H9 (cell line): Measurements from ENCODE around the gene APCDD1L. TPM values are rescaled to one million over a fixed set of nuclear protein-coding genes. Genes with fewer than 3 reads are reported as not detected.

ENCODE experiments used
- DNase-seq: peaks from one replicate; pipeline ENCODE4 v3.0.0-alpha.2; 2017
- H2AFZ ChIP-seq: one replicate; pipeline ENCODE4 v1.6.1; 2013; ENCODE audit warnings: mild to moderate bottlenecking, low read length, control low read depth, moderate library complexity
- H2AK5ac ChIP-seq: 2 replicates; pipeline ENCODE4 v1.6.1; 2013; ENCODE audit warnings: low read length, control low read depth, mixed read lengths; ENCODE audit not compliant: insufficient read length
- H2BK120ac ChIP-seq: one replicate; pipeline ENCODE4 v1.6.1; 2013; ENCODE audit warnings: low read depth, mild to moderate bottlenecking, low read length, control low read depth, inconsistent platforms; ENCODE audit not compliant: poor library complexity, severe bottlenecking
- H2BK12ac ChIP-seq: 2 replicates; pipeline ENCODE4 v1.6.1; 2013; ENCODE audit warnings: low read length, control low read depth, mixed read lengths, low read depth; ENCODE audit not compliant: insufficient read length
- H2BK15ac ChIP-seq: 2 replicates; pipeline ENCODE4 v1.6.1; 2013; ENCODE audit warnings: low read depth, low read length, control low read depth
- H2BK20ac ChIP-seq: one replicate; pipeline ENCODE4 v1.6.1; 2013; ENCODE audit warnings: low read depth, mild to moderate bottlenecking, low read length, control low read depth, inconsistent platforms; ENCODE audit not compliant: poor library complexity, severe bottlenecking
- H2BK5ac ChIP-seq: 2 replicates; pipeline ENCODE4 v1.6.1; 2013; ENCODE audit warnings: low read length, control low read depth, mixed read lengths; ENCODE audit not compliant: insufficient read length
- H3K14ac ChIP-seq: 2 replicates; pipeline ENCODE4 v1.6.1; 2013; ENCODE audit warnings: low read length, control low read depth; ENCODE audit not compliant: insufficient read depth
- H3K18ac ChIP-seq: 2 replicates; pipeline ENCODE4 v1.6.1; 2013; ENCODE audit warnings: low read depth, mild to moderate bottlenecking, mixed read lengths, low read length, control low read depth; ENCODE audit not compliant: insufficient read length
- H3K23ac ChIP-seq: 2 replicates; pipeline ENCODE4 v1.6.1; 2013; ENCODE audit warnings: low read length, control low read depth, mixed read lengths, low read depth; ENCODE audit not compliant: insufficient read length
- H3K23me2 ChIP-seq: 2 replicates; pipeline ENCODE4 v1.6.1; 2013; ENCODE audit warnings: low read depth, mild to moderate bottlenecking, mixed read lengths, low read length, control low read depth; ENCODE audit not compliant: insufficient read length, poor library complexity, severe bottlenecking
- H3K27ac ChIP-seq: 2 replicates; pipeline ENCODE4 v1.5.1; 2013; ENCODE audit warnings: low read length, control low read depth, mixed read lengths, low read depth; ENCODE audit not compliant: insufficient read length
- H3K27me3 ChIP-seq: 2 replicates; pipeline ENCODE4 v1.6.1; 2013; ENCODE audit warnings: low read length, control low read depth, inconsistent platforms; ENCODE audit not compliant: insufficient read depth
- H3K4ac ChIP-seq: 2 replicates; pipeline ENCODE4 v1.6.1; 2013; ENCODE audit warnings: low read depth, mild to moderate bottlenecking, control low read depth, inconsistent platforms, low read length, moderate library complexity
- H3K4me1 ChIP-seq: 2 replicates; pipeline ENCODE4 v1.6.1; 2013; ENCODE audit warnings: low read length, control low read depth, inconsistent platforms; ENCODE audit not compliant: insufficient read depth
- H3K4me2 ChIP-seq: 2 replicates; pipeline ENCODE4 v1.6.1; 2013; ENCODE audit warnings: low read length, control low read depth, mixed read lengths; ENCODE audit not compliant: insufficient read length, insufficient read depth
- H3K56ac ChIP-seq: 2 replicates; pipeline ENCODE4 v1.6.1; 2013; ENCODE audit warnings: low read depth, mild to moderate bottlenecking, mixed read lengths, low read length, control low read depth; ENCODE audit not compliant: insufficient read length
- H3K79me1 ChIP-seq: 2 replicates; pipeline ENCODE4 v1.6.1; 2013; ENCODE audit warnings: low read depth, mild to moderate bottlenecking, moderate library complexity, low read length, control low read depth, inconsistent platforms; ENCODE audit not compliant: insufficient read depth, poor library complexity, severe bottlenecking
- H3K79me2 ChIP-seq: 2 replicates; pipeline ENCODE4 v1.6.1; 2013; ENCODE audit warnings: low read length, control low read depth, inconsistent platforms; ENCODE audit not compliant: insufficient read depth
- H3K9ac ChIP-seq: 2 replicates; pipeline ENCODE4 v1.6.1; 2013; ENCODE audit warnings: low read length, control low read depth, mixed read lengths; ENCODE audit not compliant: insufficient read length; ENCODE audit errors: extremely low read depth
- H3K9me3 ChIP-seq: one replicate; pipeline ENCODE4 v1.6.1; 2013; ENCODE audit warnings: low read depth, low read length, inconsistent platforms; ENCODE audit not compliant: control insufficient read depth
- H3T11ph ChIP-seq: one replicate; pipeline ENCODE4 v1.6.1; 2013; ENCODE audit warnings: mild to moderate bottlenecking, low read length, control low read depth, inconsistent platforms
- H4K20me1 ChIP-seq: one replicate; pipeline ENCODE4 v1.6.1; 2013; ENCODE audit not compliant: control insufficient read depth, insufficient read length, insufficient read depth
- H4K5ac ChIP-seq: 2 replicates; pipeline ENCODE4 v1.6.1; 2013; ENCODE audit warnings: low read depth, mild to moderate bottlenecking, mixed read lengths, low read length, control low read depth; ENCODE audit not compliant: insufficient read length
- H4K8ac ChIP-seq: replicated peaks from 2 replicates; pipeline ENCODE4 v1.6.1; 2013; ENCODE audit warnings: low read length, control low read depth, mixed read lengths, low read depth; ENCODE audit not compliant: insufficient read length
- H4K91ac ChIP-seq: 2 replicates; pipeline ENCODE4 v1.6.1; 2013; ENCODE audit warnings: low read depth, mild to moderate bottlenecking, moderate library complexity, mixed read lengths, low read length, control low read depth; ENCODE audit not compliant: insufficient read length
- H3K27ac Mint-ChIP-seq, 3 experiments: 2 replicates in 2 of 3; 3 replicates in 1 of 3; pipeline ENCODE4 v1.8.0; 2020 to 2021; ENCODE audit warnings: mixed read lengths in 3 of 3, mild to moderate bottlenecking in 1 of 3, moderate library complexity in 1 of 3
- H3K27me3 Mint-ChIP-seq: 2 replicates; pipeline ENCODE4 v1.8.0; 2021; ENCODE audit warnings: low read depth, mild to moderate bottlenecking, moderate library complexity, mixed read lengths
- H3K36me3 Mint-ChIP-seq, 3 experiments: 2 replicates in 2 of 3; 3 replicates in 1 of 3; pipeline ENCODE4 v1.8.0; 2020 to 2021; ENCODE audit warnings: low read depth in 3 of 3, mixed read lengths in 3 of 3; ENCODE audit not compliant: insufficient read depth in 1 of 3
- H3K4me1 Mint-ChIP-seq, 2 experiments: 2 replicates each; pipeline ENCODE4 v1.8.0; 2020; ENCODE audit warnings: mixed read lengths in 2 of 2
- H3K4me3 Mint-ChIP-seq, 2 experiments: 2 replicates in 1 of 2; 3 replicates in 1 of 2; pipeline ENCODE4 v1.8.0; 2020 to 2021; ENCODE audit warnings: mild to moderate bottlenecking in 2 of 2, mixed read lengths in 2 of 2, moderate library complexity in 1 of 2
- H3K9me3 Mint-ChIP-seq, 2 experiments: 2 replicates in 1 of 2; 3 replicates in 1 of 2; pipeline ENCODE4 v1.8.0; 2020; ENCODE audit warnings: mild to moderate bottlenecking in 2 of 2, mixed read lengths in 2 of 2, moderate library complexity in 1 of 2
- CTCF ChIP-seq: fragments of 200-600 bp; sonication (generic); conservative IDR thresholded peaks from 3 replicates; pipeline ENCODE4 v1.8.0; 2021; ENCODE audit warnings: antibody characterized with exemption, mild to moderate bottlenecking
- WGBS: extraction: QIAGEN DNeasy Blood & Tissue Kit; methylation state at CpG from one replicate; pipeline ENCODE4 v1.1.7; 2013; ENCODE audit warnings: missing lambda C conversion rate, low lambda C conversion rate, mixed read lengths; ENCODE audit not compliant: insufficient read length; ENCODE audit errors: extremely low coverage; 5-methylcytosine and 5-hydroxymethylcytosine counted together
- total RNA-seq: library from RNA; stranded (reverse); gene quantifications from 2 replicates; pipeline ENCODE4 v1.2.1, GENCODE V29; 2021

APCDD1L gene
- total RNA-seq, 1 experiment from 2014 or later: 0.68 TPM

GRCh38 chr20:58459058-58459750, 56.0 kb downstream of the APCDD1L start:
- Histone ChIP-seq H4K8ac (no peak overlapping the region), H2BK5ac (no peak overlapping the region), H3K23ac (no peak overlapping the region), H3K27me3 (no peaks in the 10 kb centered on the region), H2BK15ac (no peak overlapping the region), H3K79me2 (no peaks in the 10 kb centered on the region), H2AK5ac (no peak overlapping the region), H3K27ac (no peak overlapping the region), H3K18ac (no peak overlapping the region), H3K4me2 (no peak overlapping the region), H4K91ac (no peak overlapping the region), H3K14ac (no peak overlapping the region), H2BK120ac (no peak overlapping the region), H3K23me2 (no peaks in the 10 kb centered on the region), H3K79me1 (no peaks in the 10 kb centered on the region), H2BK12ac (no peak overlapping the region), H3K9ac (no peak overlapping the region), H4K20me1 (no peaks in the 10 kb centered on the region), H3K4ac (no peak overlapping the region), H2AFZ (no peak overlapping the region), H4K5ac (no peak overlapping the region), H2BK20ac (no peak overlapping the region), H3K56ac (no peak overlapping the region), H3T11ph (no peak overlapping the region), H3K9me3 (no peaks in the 10 kb centered on the region), H3K4me1 (no peaks in the 10 kb centered on the region)
- no peak for TF ChIP-seq CTCF
- peaks cover 7 to 16% (median 7%) of the 10 kb centered on the region in 3 experiments; a peak in 4 of 7 replicates for H3K36me3 Mint-ChIP-seq
- H3K27me3 Mint-ChIP-seq: no peaks in the 10 kb centered on the region
- no peak for DNase-seq
- H3K27ac Mint-ChIP-seq: no peak overlapping the region
- peaks cover 5 to 6% of the 10 kb centered on the region in 2 experiments; a peak in 4 of 5 replicates for H3K9me3 Mint-ChIP-seq
- H3K4me3 Mint-ChIP-seq: no peak overlapping the region
- no CpG with 5 or more reads among the region's 5 CpGs for WGBS
- H3K4me1 Mint-ChIP-seq: peaks cover 14 to 19% of the 10 kb centered on the region in 2 experiments
